Activated naive CD4-positive, alpha-beta T cell treated with anti-CD3 and anti-CD28 coated beads, Interleukin-2, amount 50 U/mL, for 24 hours (primary cell): ENCODE results near the gene NIT2.
"Not testable (repeated sequence)": the region's sequence is repeated elsewhere in the genome, so short reads cannot be mapped to it uniquely, and the experiment has no call there.

Source experiments
- H3K27ac Mint-ChIP-seq: one replicate; pipeline ENCODE4 v1.8.0; 2021; ENCODE audit warnings: mild to moderate bottlenecking, mixed read lengths
- H3K27me3 Mint-ChIP-seq: one replicate; pipeline ENCODE4 v1.8.0; 2021; ENCODE audit warnings: mixed read lengths
- H3K36me3 Mint-ChIP-seq: one replicate; pipeline ENCODE4 v1.8.0; 2021; ENCODE audit warnings: mixed read lengths
- H3K4me1 Mint-ChIP-seq: one replicate; pipeline ENCODE4 v1.8.0; 2021; ENCODE audit warnings: mixed read lengths
- H3K4me3 Mint-ChIP-seq: one replicate; pipeline ENCODE4 v1.8.0; 2021; ENCODE audit warnings: mild to moderate bottlenecking, mixed read lengths
- H3K9me3 Mint-ChIP-seq: one replicate; pipeline ENCODE4 v1.8.0; 2021; ENCODE audit warnings: mixed read lengths

The NIT2 gene

DNA sequence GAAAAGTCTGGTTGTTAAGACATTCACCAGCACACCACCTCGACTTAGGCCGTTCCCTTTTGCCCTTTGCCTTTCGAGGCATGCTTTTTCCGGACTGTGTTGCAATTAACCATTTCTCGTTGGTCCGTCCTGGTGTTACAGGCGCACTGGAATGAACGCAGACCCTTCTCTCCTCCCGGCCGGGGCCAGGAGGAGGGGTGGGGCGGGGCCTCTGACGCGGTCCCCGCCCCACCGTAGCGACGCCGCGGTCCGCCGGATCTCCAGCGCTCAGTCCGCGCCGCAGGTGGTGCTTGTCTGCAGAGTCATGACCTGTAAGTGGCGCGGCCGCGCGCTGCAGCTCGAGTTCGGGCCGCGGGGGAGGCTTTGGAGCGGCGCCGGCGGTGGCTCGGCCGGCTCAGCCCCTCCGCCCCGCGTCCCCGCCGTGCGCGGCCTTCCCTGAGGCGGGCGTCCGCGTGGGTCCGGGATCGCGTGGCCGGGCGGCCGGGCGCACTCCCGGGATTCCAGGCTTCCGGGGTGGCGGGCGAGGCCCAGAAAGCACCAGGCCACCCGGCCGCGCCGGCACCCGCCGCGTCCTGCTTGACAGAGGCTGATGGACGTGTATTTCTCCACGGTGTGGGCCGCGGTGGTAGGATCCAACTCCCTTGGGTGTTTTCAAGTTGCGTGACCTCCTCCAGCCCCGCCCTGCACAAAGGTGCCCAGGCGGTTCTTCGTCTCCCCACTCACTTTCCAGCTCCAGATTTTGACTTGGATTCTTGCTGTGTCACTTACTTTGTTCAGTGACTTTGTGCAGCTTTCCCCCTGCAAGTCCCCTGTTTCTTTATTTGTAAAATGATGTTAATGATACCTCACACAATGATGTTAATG, at the start of gene NIT2:
NIT2 (plus strand) TSS at position 270 of the 864 bp plus-strand sequence; CDS start at position 305, 35 bp downstream.
- peak within 1 kb of the TSS; percentile 99 for H3K27ac Mint-ChIP-seq
- no peaks in the 10 kb centered on the region for H3K27me3 Mint-ChIP-seq
- H3K36me3 Mint-ChIP-seq = no peaks in the 10 kb centered on the region
- peaks cover 22% of the 10 kb centered on the region for H3K4me1 Mint-ChIP-seq
- peak within 1 kb of the TSS; percentile 94 for H3K4me3 Mint-ChIP-seq
- no peaks in the 10 kb centered on the region for H3K9me3 Mint-ChIP-seq

- peaks cover 2% of the 10 kb centered on the region for H3K36me3 Mint-ChIP-seq
- H3K4me3 Mint-ChIP-seq = no peak overlapping the region
- H3K27me3 Mint-ChIP-seq = no peaks in the 10 kb centered on the region
- H3K4me1 Mint-ChIP-seq = no peaks in the 10 kb centered on the region
- no peaks in the 10 kb centered on the region for H3K9me3 Mint-ChIP-seq
- no peak overlapping the region for H3K27ac Mint-ChIP-seq
These were observed 46.2 kb upstream of the NIT2 start for GRCh38 chr3:100288288-100288894.

DNA sequence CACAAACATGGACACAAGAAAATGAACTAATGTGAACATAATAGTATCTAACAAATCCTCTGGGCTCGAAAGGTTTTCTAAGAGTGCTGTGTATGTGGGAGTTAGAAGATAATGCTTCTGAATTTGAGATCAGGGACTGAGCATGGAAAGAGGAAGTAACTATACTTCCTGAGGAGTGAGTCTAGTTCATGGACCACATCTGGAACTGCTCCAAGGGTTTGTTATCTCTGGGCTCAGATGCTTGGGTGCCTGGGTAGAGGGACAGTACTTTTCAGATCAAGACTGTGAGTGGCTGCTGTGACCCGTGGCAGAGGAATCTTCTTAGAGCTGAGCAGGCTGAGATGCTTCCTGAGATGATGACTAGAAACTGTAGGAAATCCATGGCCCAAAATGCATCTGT, 45.2 kb upstream of the NIT2 start:
- Mint-ChIP-seq H3K9me3 (no peaks in the 10 kb centered on the region), H3K27ac (peak overlapping the region; percentile 65), H3K27me3 (no peaks in the 10 kb centered on the region), H3K36me3 (peaks cover under 1% of the 10 kb centered on the region), H3K4me3 (no peak overlapping the region), H3K4me1 (no peaks in the 10 kb centered on the region)

- H3K27me3 Mint-ChIP-seq = no peaks in the 10 kb centered on the region
- no peak overlapping the region for H3K27ac Mint-ChIP-seq
- no peaks in the 10 kb centered on the region for H3K9me3 Mint-ChIP-seq
- peaks cover 11% of the 10 kb centered on the region for H3K36me3 Mint-ChIP-seq
- H3K4me3 Mint-ChIP-seq = no peak overlapping the region
- no peaks in the 10 kb centered on the region for H3K4me1 Mint-ChIP-seq
These were observed 39.5 kb upstream of the NIT2 start for GRCh38 chr3:100295089-100295488.

- Mint-ChIP-seq H3K9me3 (no peaks in the 10 kb centered on the region), H3K4me1 (no peaks in the 10 kb centered on the region), H3K27ac (no peak overlapping the region), H3K27me3 (no peaks in the 10 kb centered on the region), H3K4me3 (no peak overlapping the region), H3K36me3 (peaks cover 15% of the 10 kb centered on the region)
These were observed 36.8 kb upstream of the NIT2 start for GRCh38 chr3:100297784-100298183.

- no peak overlapping the region for H3K4me3 Mint-ChIP-seq
- H3K36me3 Mint-ChIP-seq = peaks cover 18% of the 10 kb centered on the region
- H3K4me1 Mint-ChIP-seq = no peaks in the 10 kb centered on the region
- H3K27ac Mint-ChIP-seq = no peak overlapping the region
- no peaks in the 10 kb centered on the region for H3K9me3 Mint-ChIP-seq
- no peaks in the 10 kb centered on the region for H3K27me3 Mint-ChIP-seq
These were observed 35.5 kb upstream of the NIT2 start for GRCh38 chr3:100299016-100299415.

- Mint-ChIP-seq H3K4me1 (peaks cover 6% of the 10 kb centered on the region), H3K36me3 (peaks cover 4% of the 10 kb centered on the region), H3K27ac (no peak overlapping the region), H3K27me3 (no peaks in the 10 kb centered on the region), H3K9me3 (no peaks in the 10 kb centered on the region), H3K4me3 (no peak overlapping the region)
These were observed 27.9 kb upstream of the NIT2 start for GRCh38 chr3:100306695-100307094.

- peaks cover 6% of the 10 kb centered on the region for H3K4me1 Mint-ChIP-seq
- H3K27ac Mint-ChIP-seq = no peak overlapping the region
- no peak overlapping the region for H3K4me3 Mint-ChIP-seq
- no peaks in the 10 kb centered on the region for H3K9me3 Mint-ChIP-seq
- peaks cover 1% of the 10 kb centered on the region for H3K36me3 Mint-ChIP-seq
- no peaks in the 10 kb centered on the region for H3K27me3 Mint-ChIP-seq
These were observed 24.1 kb upstream of the NIT2 start for GRCh38 chr3:100310355-100310965.

- Mint-ChIP-seq H3K27ac (no peak overlapping the region), H3K27me3 (no peaks in the 10 kb centered on the region), H3K36me3 (peaks cover 1% of the 10 kb centered on the region), H3K4me1 (peaks cover 6% of the 10 kb centered on the region), H3K4me3 (no peak overlapping the region), H3K9me3 (no peaks in the 10 kb centered on the region)
These were observed 23.5 kb upstream of the NIT2 start for GRCh38 chr3:100311011-100311410.

- H3K9me3 Mint-ChIP-seq = no peaks in the 10 kb centered on the region
- peaks cover 20% of the 10 kb centered on the region for H3K4me1 Mint-ChIP-seq
- no peaks in the 10 kb centered on the region for H3K27me3 Mint-ChIP-seq
- peak overlapping the region; percentile 19 for H3K4me3 Mint-ChIP-seq
- H3K36me3 Mint-ChIP-seq = peaks cover 4% of the 10 kb centered on the region
- peak overlapping the region; percentile 35 for H3K27ac Mint-ChIP-seq
These were observed 17.9 kb upstream of the NIT2 start for GRCh38 chr3:100316641-100317069.

- H3K36me3 Mint-ChIP-seq = peaks cover 4% of the 10 kb centered on the region
- no peak overlapping the region for H3K27ac Mint-ChIP-seq
- no peaks in the 10 kb centered on the region for H3K27me3 Mint-ChIP-seq
- H3K4me1 Mint-ChIP-seq = peaks cover 20% of the 10 kb centered on the region
- peak overlapping the region; percentile 12 for H3K4me3 Mint-ChIP-seq
- H3K9me3 Mint-ChIP-seq = no peaks in the 10 kb centered on the region
These were observed 16.6 kb upstream of the NIT2 start for GRCh38 chr3:100317912-100318311.

DNA sequence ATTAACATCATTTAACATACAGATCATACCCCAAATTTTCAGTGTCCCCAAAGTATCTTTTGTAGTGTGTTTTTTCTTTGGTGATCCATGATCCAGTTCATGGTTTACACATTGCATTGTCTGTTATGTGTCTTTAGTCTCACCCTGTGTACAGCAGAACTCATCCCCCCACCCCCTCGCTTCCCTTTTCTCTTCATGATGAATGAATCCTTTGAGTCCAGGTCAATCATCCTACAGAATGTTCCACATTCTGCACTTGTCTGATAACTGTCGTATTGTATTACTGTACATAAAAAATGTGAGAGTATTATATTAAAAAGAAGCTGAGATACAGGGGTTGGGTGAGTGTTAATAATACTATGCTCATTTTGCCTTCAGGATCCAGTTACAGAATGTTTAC, 14.6 kb upstream of the NIT2 start:
- H3K27me3 Mint-ChIP-seq = no peaks in the 10 kb centered on the region
- H3K27ac Mint-ChIP-seq = no peak overlapping the region
- no peaks in the 10 kb centered on the region for H3K9me3 Mint-ChIP-seq
- peaks cover 4% of the 10 kb centered on the region for H3K36me3 Mint-ChIP-seq
- H3K4me1 Mint-ChIP-seq = peaks cover 20% of the 10 kb centered on the region
- no peak overlapping the region for H3K4me3 Mint-ChIP-seq

DNA sequence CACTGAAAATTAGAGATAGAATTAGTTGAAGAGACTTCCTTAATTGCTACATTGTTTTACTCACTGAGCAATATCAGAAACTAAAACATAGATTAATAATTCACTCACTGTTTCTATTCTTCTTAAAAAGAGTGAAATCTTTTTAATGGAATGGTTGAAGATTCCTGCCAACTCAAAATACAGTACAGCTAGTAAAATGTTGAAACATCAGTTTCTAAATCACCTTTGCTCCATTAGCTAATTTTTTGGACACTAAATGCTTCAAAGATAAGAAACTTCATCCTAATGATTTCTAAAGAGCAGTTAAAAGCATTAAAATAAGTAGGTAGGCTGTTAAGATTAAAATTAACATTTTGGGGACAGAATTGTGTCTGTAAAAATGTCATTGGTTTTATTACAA, 10.5 kb upstream of the NIT2 start:
- Mint-ChIP-seq H3K36me3 (peaks cover 13% of the 10 kb centered on the region), H3K4me3 (no peak overlapping the region), H3K27me3 (no peaks in the 10 kb centered on the region), H3K4me1 (no peaks in the 10 kb centered on the region), H3K27ac (no peak overlapping the region), H3K9me3 (no peaks in the 10 kb centered on the region)

- Mint-ChIP-seq H3K4me3 (no peak overlapping the region), H3K36me3 (peaks cover 9% of the 10 kb centered on the region), H3K27ac (no peak overlapping the region), H3K27me3 (no peaks in the 10 kb centered on the region), H3K9me3 (no peaks in the 10 kb centered on the region), H3K4me1 (no peaks in the 10 kb centered on the region)
These were observed 8.7 kb upstream of the NIT2 start for GRCh38 chr3:100325827-100326226.

GRCh38 chr3:100327377-100327776, 7.2 kb upstream of the NIT2 start:
- H3K27ac Mint-ChIP-seq, H3K4me3 Mint-ChIP-seq, H3K9me3 Mint-ChIP-seq, H3K36me3 Mint-ChIP-seq, H3K4me1 Mint-ChIP-seq, H3K27me3 Mint-ChIP-seq: not testable (repeated sequence)
